Hepatocyte (in vitro differentiated cells): ENCODE results near the gene ZNF143. TPM values are rescaled to one million over a fixed set of nuclear protein-coding genes. Genes with fewer than 3 reads are reported as not detected.

Source experiments
- DNase-seq: peaks from one replicate; pipeline ENCODE4 v3.0.0-alpha.2; 2016; ENCODE audit warnings: low spot score
- H2AFZ ChIP-seq: fragments of 200-600 bp; sonication (generic); 2 replicates; pipeline ENCODE4 v1.6.0; 2016; ENCODE audit warnings: antibody characterized with exemption, mild to moderate bottlenecking
- H3K27ac ChIP-seq: fragments of 200-600 bp; sonication (generic); 2 replicates; pipeline ENCODE4 v1.5.1; 2016; ENCODE audit warnings: mild to moderate bottlenecking
- H3K27me3 ChIP-seq: fragments of 200-600 bp; sonication (generic); 2 replicates; pipeline ENCODE4 v1.6.1; 2016
- H3K36me3 ChIP-seq: fragments of 200-600 bp; sonication (generic); replicated peaks from 2 replicates; pipeline ENCODE4 v1.5.1; 2016; ENCODE audit warnings: low read depth; ENCODE audit not compliant: insufficient read depth
- H3K4me1 ChIP-seq: fragments of 200-600 bp; sonication (generic); 2 replicates; pipeline ENCODE4 v1.5.1; 2016; ENCODE audit warnings: mild to moderate bottlenecking, moderate library complexity; ENCODE audit not compliant: insufficient read depth
- H3K4me2 ChIP-seq: fragments of 200-600 bp; sonication (generic); 2 replicates; pipeline ENCODE4 v1.6.0; 2016
- H3K4me3 ChIP-seq: fragments of 200-600 bp; sonication (generic); 2 replicates; pipeline ENCODE4 v1.5.1; 2016; ENCODE audit warnings: mild to moderate bottlenecking
- H3K79me2 ChIP-seq: fragments of 200-600 bp; sonication (generic); 2 replicates; pipeline ENCODE4 v1.6.0; 2017; ENCODE audit warnings: mild to moderate bottlenecking
- H3K9me2 ChIP-seq: fragments of 200-600 bp; sonication (generic); replicated peaks from 2 replicates; pipeline ENCODE4 v1.6.0; 2017; ENCODE audit warnings: mild to moderate bottlenecking; ENCODE audit not compliant: insufficient read depth
- H3K9me3 ChIP-seq: fragments of 200-600 bp; sonication (generic); 2 replicates; pipeline ENCODE4 v1.5.1; 2016; ENCODE audit warnings: low read depth, mild to moderate bottlenecking
- H4K20me1 ChIP-seq: fragments of 200-600 bp; sonication (generic); 2 replicates; pipeline ENCODE4 v1.6.0; 2016; ENCODE audit warnings: mild to moderate bottlenecking; ENCODE audit not compliant: insufficient read depth, poor library complexity, severe bottlenecking
- CTCF ChIP-seq: fragments of 200-600 bp; sonication (generic); IDR thresholded peaks from 2 replicates; pipeline ENCODE4 v1.5.1; 2016; ENCODE audit warnings: antibody characterized with exemption, mild to moderate bottlenecking; ENCODE audit not compliant: poor library complexity
- EZH2 ChIP-seq: fragments of 200-600 bp; sonication (generic); IDR thresholded peaks from 2 replicates; pipeline ENCODE4 v1.6.1; 2016; ENCODE audit warnings: antibody characterized with exemption, mild to moderate bottlenecking, borderline replicate concordance
- EZH2phosphoT487 ChIP-seq: fragments of 200-600 bp; sonication (generic); IDR thresholded peaks from one replicate; pipeline ENCODE4 v1.6.1; 2018; ENCODE audit warnings: antibody characterized with exemption, mild to moderate bottlenecking, low read depth, moderate library complexity; ENCODE audit not compliant: unreplicated experiment, severe bottlenecking
- WGBS: methylation state at CpG from one replicate; pipeline ENCODE4 v1.1.6; 2016; ENCODE audit warnings: low lambda C conversion rate; ENCODE audit errors: missing lambda C conversion rate; 5-methylcytosine and 5-hydroxymethylcytosine counted together
- polyA plus RNA-seq: library from polyadenylated mRNA; unstranded; fragments of >200 nt; fragmentation: Nextera tagmentation; extraction: Ambion mirVana; gene quantifications from 2 replicates; pipeline ENCODE4 v1.2.1, GENCODE V29; 2016
- small RNA-seq: library from RNA; depleted of rRNA; stranded (forward); fragments of <200 nt; gene quantifications from one replicate; pipeline ENCODE3, GENCODE V24; 2014
- total RNA-seq: library from RNA; depleted of rRNA; stranded (reverse); fragments of >200 nt; gene quantifications from 2 replicates; pipeline ENCODE4 v1.2.3, GENCODE V29; 2014

ZNF143 gene
- total and polyA plus RNA-seq, 2 experiments from 2014 or later, result 20.9 to 36.1 TPM

GRCh38 chr11:9575260-9576240 is 114.7 kb downstream of the ZNF143 start:
- DNase-seq, result peak; percentile 89
- Histone ChIP-seq H3K4me1 (peaks cover 14% of the 10 kb centered on the region), H3K4me2 (peak overlapping the region; percentile 81), H3K9me2 (no peaks in the 10 kb centered on the region), H3K79me2 (peaks cover 59% of the 10 kb centered on the region), H3K36me3 (peaks cover 1% of the 10 kb centered on the region), H3K27me3 (no peaks in the 10 kb centered on the region), H2AFZ (peak overlapping the region; percentile 11), H3K27ac (peak overlapping the region; percentile 96), H3K9me3 (no peaks in the 10 kb centered on the region), H4K20me1 (no peaks in the 10 kb centered on the region), H3K4me3 (peak overlapping the region; percentile 20)
- TF ChIP-seq EZH2, result no peak
- no peak for TF ChIP-seq CTCF
- TF ChIP-seq EZH2phosphoT487, result peak; percentile 55
- 2% methylated on average over 17 of the region's 17 CpGs for WGBS

- Histone ChIP-seq H3K4me3 (peak overlapping the region; percentile 20), H2AFZ (no peak overlapping the region), H3K27me3 (no peaks in the 10 kb centered on the region), H3K9me3 (no peaks in the 10 kb centered on the region), H3K4me2 (peak overlapping the region; percentile 81), H4K20me1 (no peaks in the 10 kb centered on the region), H3K27ac (peak overlapping the region; percentile 96), H3K79me2 (peaks cover 72% of the 10 kb centered on the region), H3K36me3 (peaks cover 2% of the 10 kb centered on the region), H3K9me2 (no peaks in the 10 kb centered on the region), H3K4me1 (peaks cover 14% of the 10 kb centered on the region)
- TF ChIP-seq EZH2 (no peak), EZH2phosphoT487 (no peak), CTCF (no peak)
- WGBS, result 67% methylated on average over 4 of the region's 4 CpGs
- DNase-seq, result no peak
Observed at GRCh38 chr11:9576701-9577381, 116.0 kb downstream of the ZNF143 start.

- H3K9me2 ChIP-seq, result no peaks in the 10 kb centered on the region
- H3K79me2 ChIP-seq, result peaks cover 79% of the 10 kb centered on the region
- peak overlapping the region; percentile 81 for H3K4me2 ChIP-seq
- no peak overlapping the region for H2AFZ ChIP-seq
- no peaks in the 10 kb centered on the region for H4K20me1 ChIP-seq
- 56% methylated on average over 7 of the region's 7 CpGs for WGBS
- H3K9me3 ChIP-seq, result no peaks in the 10 kb centered on the region
- peaks cover 14% of the 10 kb centered on the region for H3K4me1 ChIP-seq
- H3K4me3 ChIP-seq, result no peak overlapping the region
- H3K27me3 ChIP-seq, result no peaks in the 10 kb centered on the region
- TF ChIP-seq CTCF (no peak), EZH2 (no peak), EZH2phosphoT487 (no peak)
- peaks cover 2% of the 10 kb centered on the region for H3K36me3 ChIP-seq
- DNase-seq, result no peak
- peak overlapping the region; percentile 96 for H3K27ac ChIP-seq
Observed at GRCh38 chr11:9577556-9577955, 116.7 kb downstream of the ZNF143 start.

Small RNA genes within 50 kb of the gene (small RNA-seq; reads per million reads assigned to genes)
- gene RF01210 (not detected), gene SNORA23 (117 reads per million, percentile 98 among the genes with 10 or more reads in this experiment)

Other genes starting within 250 kb of the ZNF143 start
- 45.3 and 56.4 TPM in 2 replicates for gene DENND5A, start 195.7 kb upstream of the ZNF143 start, total RNA-seq
- 29.7 and 29.9 TPM in 2 replicates for gene DENND5A, start 195.7 kb upstream of the ZNF143 start, polyA plus RNA-seq
- gene TMEM41B, start 146.4 kb upstream of the ZNF143 start, total RNA-seq, result 74.4 and 90.6 TPM in 2 replicates
- 34.1 and 39.6 TPM in 2 replicates for gene TMEM41B, start 146.4 kb upstream of the ZNF143 start, polyA plus RNA-seq
- gene IPO7, start 76.4 kb upstream of the ZNF143 start, total RNA-seq, result 92.7 and 115 TPM in 2 replicates
- 5.3 and 6.4 TPM in 2 replicates for gene IPO7, start 76.4 kb upstream of the ZNF143 start, polyA plus RNA-seq
- gene WEE1, start 112.7 kb downstream of the ZNF143 start, total RNA-seq, result 91.0 and 101 TPM in 2 replicates
- 71.3 and 79.2 TPM in 2 replicates for gene WEE1, start 112.7 kb downstream of the ZNF143 start, polyA plus RNA-seq
- gene SWAP70, start 203.1 kb downstream of the ZNF143 start, total RNA-seq, result 16.3 and 17.3 TPM in 2 replicates
- gene SWAP70, start 203.1 kb downstream of the ZNF143 start, polyA plus RNA-seq, result 15.6 and 16.8 TPM in 2 replicates